H7 (cell line): Measurements from ENCODE around the gene DRC7. TPM values are rescaled to one million over a fixed set of nuclear protein-coding genes. Genes with fewer than 3 reads are reported as not detected.
"Not testable (repeated sequence)": the region's sequence is repeated elsewhere in the genome, so short reads cannot be mapped to it uniquely, and the experiment has no call there.

ENCODE experiments used
- DNase-seq: peaks from one replicate; pipeline ENCODE4 v3.0.0; 2012
- H3K27me3 ChIP-seq: 2 replicates; pipeline ENCODE4 v1.6.0; 2011; ENCODE audit warnings: mild to moderate bottlenecking, low read length; ENCODE audit not compliant: control insufficient read depth, insufficient read depth
- H3K36me3 ChIP-seq: replicated peaks from 2 replicates; pipeline ENCODE4 v1.5.1; 2011; ENCODE audit warnings: low read length; ENCODE audit not compliant: control insufficient read depth, insufficient read depth
- H3K4me3 ChIP-seq: 2 replicates; pipeline ENCODE4 v1.5.1; 2011; ENCODE audit warnings: low read depth, mild to moderate bottlenecking, control low read depth, low read length, moderate library complexity; ENCODE audit not compliant: insufficient read depth
- total RNA-seq: library from RNA; depleted of rRNA; stranded (reverse); fragments of >200 nt; shearing (Covaris generic); gene quantifications from 2 replicates; pipeline ENCODE4 v1.2.3, GENCODE V29; 2014

Gene DRC7
- total RNA-seq, 1 experiment from 2014 or later: 0.03 TPM

DNA sequence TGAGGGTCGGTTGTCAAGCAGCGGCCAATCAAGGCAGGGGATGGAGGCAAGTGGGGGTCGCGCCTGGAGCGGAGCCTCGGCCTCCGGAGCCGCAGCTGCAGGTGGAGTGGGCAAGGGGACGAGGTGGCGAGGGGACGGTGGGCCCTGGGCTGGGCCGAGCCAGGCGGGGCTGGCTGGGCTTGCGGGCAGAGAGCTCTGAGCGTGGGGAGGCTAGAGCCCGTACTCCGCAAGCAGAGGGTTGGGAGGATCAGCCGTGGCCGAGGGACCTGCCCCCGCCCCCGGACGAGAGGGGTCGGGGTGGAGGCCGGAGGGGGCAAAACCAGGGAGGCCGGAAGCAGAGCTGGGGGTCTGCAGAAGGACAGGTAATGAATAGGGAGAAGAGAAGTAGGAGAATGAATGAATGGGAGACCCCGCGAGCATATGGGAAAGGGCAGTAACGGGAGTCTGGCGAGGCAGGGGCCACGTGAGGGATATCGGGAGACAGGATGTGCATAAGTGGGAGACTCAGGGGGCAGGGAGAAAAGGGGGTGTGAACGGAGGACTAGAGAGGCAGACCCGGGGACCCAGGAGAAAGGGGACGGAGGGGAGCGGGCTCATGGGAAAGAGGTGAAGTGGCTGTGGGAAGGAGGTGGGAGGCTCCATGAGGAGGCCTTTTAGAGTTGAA is 41.3 kb downstream of the DRC7 start, which contains the start of gene KATNB1:
Gene KATNB1, plus strand, starts transcription at position 16 of the 664 bp plus-strand sequence. CDS start 1,474 bp downstream, outside the sequence.
- Histone ChIP-seq H3K27me3 (no peaks in the 10 kb centered on the region), H3K36me3 (no peaks in the 10 kb centered on the region; the same call in 1 of the 2 replicates), H3K4me3 (peak within 1 kb of the TSS; percentile 73)
- DNase-seq: no peak

DNA sequence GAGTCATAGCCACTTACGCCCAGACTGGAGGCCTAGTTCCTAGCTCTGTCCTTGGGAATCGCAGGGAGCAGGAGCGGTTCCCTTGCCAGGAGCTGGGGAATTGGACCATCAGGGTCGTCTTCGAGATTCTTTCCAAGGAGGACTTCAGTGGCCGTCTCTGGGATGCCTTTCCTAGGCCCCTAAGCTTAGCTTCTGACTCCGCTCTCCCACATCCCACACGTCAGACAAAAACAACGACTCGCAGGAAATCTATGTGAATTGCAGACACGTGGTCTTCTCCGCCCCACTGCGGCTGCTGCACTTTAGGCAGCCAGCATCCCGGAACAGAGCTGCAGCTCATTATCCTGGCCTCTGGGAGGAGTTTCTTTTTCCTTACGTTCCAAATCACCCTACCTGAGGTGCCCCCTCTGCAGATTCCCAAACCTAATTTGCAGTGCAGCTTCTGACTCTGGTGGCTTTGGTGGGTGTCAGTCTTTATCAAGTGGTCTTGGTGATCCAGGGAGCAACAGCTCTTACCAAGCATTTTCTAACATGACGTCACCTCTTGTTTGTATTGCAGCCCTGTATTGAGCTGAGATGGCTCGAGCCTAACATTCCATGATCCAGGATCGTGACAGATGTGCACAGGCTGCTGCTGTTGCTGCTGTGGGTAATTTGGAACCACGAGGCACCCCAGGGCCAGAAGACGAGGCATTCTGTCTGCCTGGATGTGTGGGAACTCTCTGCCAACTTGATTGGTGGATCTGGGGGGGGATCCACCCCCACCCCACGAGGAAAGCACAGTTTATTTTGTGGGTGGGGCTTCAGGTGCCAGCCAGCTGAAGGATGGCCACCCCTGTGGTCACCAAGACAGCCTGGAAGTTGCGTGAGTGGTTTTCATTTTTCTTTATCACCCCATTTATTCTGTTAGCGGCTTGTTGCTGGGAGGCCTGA is 42.1 kb downstream of the DRC7 start:
- DNase-seq: peak; percentile 82
- no peaks in the 10 kb centered on the region; the same call in 1 of the 2 replicates for H3K36me3 ChIP-seq
- H3K27me3 ChIP-seq: no peaks in the 10 kb centered on the region
- peak overlapping the region; percentile 73 for H3K4me3 ChIP-seq

GRCh38 chr16:57738844-57739243 is 44.2 kb downstream of the DRC7 start:
- Histone ChIP-seq H3K27me3 (no peaks in the 10 kb centered on the region), H3K4me3 (no peak overlapping the region), H3K36me3 (no peaks in the 10 kb centered on the region; the same call in 1 of the 2 replicates)
- no peak for DNase-seq

DNA sequence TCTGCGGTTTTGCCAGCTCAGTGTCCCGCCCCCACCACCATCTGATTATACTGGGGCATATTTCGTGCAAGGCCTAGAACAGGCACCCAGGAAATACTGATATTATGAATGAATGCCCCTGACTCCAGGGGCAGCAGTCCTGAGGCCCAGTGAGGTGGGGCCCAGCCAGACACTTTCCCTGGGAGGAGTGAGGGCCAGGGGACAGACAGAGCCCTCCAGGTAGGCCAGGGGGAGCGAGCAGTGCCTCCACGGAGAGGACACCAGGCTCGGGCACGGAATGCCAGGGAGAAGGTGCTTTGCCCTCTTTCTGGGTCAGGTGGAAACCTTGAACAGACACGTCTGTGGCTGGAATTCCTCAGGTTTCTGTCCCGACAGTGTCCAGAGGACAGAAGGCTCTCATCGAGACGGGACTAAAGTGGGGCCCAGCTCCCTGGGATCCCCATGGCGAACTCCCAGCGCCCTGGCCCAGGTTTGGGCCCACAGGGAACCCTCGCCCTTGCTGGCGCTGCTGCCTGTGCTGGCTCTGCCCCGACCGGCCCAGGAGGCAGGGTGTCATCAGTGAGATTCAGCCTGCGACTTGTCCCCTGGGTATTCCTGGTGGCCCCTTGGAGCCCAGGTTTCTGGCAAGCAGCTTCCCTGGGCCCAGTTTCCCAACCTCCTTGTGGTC is 45.3 kb downstream of the DRC7 start:
- no peaks in the 10 kb centered on the region; the same call in none of the 2 replicates for H3K36me3 ChIP-seq
- peak; percentile 56 for DNase-seq

DNA sequence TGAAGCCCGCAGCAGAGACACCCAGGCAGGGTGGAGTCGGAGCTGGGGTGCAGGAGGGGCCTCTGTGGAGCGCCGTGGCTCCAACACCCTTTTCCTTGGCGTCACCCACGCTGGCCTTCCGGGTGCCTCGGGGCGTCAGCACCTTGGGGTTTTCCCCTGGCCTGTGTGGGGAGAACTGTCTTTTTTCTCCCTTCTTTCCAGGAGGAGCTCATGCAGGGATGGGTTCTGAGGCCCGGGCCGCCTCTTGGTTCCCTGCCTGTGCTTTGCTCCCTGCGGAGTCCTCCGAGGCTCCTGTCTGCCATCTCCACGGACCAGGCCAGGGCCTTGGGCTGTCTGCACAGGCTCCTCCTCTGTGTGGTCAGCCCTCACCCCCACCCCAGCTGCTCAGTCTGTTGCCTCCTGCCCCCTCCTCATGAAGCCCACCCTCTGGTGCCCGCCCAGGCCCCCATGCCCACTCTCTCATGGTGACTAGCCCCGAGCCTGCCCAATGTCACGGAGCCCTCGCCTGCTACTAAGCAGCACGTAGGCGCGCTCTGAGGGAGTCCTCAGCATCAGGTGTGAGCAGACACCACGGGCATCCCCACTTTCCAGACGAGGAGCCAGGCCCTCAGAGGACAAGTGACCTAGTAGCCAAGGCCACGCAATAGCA is 45.9 kb downstream of the DRC7 start:
- no peaks in the 10 kb centered on the region for H3K27me3 ChIP-seq
- DNase-seq: peak; percentile 43
- H3K36me3 ChIP-seq: no peaks in the 10 kb centered on the region; the same call in none of the 2 replicates
- no peak overlapping the region for H3K4me3 ChIP-seq

More for the DNA sequence above, 45.3 kb downstream of the DRC7 start:
- Histone ChIP-seq H3K4me3 (no peak overlapping the region), H3K27me3 (no peaks in the 10 kb centered on the region)

DNA sequence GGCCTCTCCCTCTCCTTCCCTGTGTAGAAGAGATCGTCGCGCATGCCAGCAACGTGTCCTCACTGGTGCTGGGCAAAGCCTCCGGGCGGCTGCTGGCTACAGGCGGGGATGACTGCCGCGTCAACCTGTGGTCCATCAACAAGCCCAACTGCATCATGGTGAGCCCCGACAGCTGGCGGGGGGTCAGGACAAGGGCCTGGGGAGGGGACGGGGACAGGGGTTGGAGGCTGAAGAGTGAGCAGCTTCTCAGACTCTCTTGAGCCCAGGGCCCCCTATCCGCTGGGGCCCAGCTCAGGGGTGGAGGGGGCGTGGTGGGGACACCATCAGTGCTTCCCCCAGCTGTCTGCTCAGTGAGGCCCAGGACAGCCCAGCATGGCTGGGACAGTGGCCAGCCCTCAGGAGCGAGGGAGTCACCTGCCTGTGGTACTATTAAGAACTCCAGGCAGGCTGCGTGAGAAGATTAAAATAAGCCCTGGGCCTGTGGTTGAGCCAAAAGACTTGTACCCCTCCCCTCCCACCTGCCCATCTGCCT is 47.1 kb downstream of the DRC7 start:
- Histone ChIP-seq H3K36me3 (no peaks in the 10 kb centered on the region; the same call in none of the 2 replicates), H3K4me3 (no peak overlapping the region), H3K27me3 (no peaks in the 10 kb centered on the region)
- no peak for DNase-seq

DNA sequence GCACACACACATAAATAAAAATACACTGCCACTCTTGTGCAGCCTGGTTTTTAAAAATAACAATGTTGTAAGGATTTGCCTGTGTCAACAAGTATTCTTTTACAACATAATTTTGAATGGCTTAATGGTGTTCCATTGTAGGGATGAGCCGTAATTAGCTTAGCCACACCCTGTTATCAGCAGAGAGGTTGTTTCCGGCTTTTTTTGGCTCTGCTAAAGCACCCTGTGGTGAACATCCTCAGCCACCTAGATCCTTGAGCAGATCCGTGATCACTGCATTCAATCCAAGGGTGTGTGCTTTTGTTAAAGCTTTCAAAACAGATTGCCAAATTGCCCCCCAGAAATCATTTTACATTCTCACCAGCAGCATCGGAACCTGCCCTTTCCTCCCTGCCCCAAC is 47.9 kb downstream of the DRC7 start:
- no peak overlapping the region for H3K4me3 ChIP-seq
- no peak for DNase-seq
- H3K27me3 ChIP-seq: no peaks in the 10 kb centered on the region
- no peaks in the 10 kb centered on the region; the same call in none of the 2 replicates for H3K36me3 ChIP-seq

- no peaks in the 10 kb centered on the region for H3K27me3 ChIP-seq
- no peak overlapping the region for H3K4me3 ChIP-seq
- H3K36me3 ChIP-seq: no peaks in the 10 kb centered on the region; the same call in none of the 2 replicates
- DNase-seq: no peak
These were observed 48.9 kb downstream of the DRC7 start for GRCh38 chr16:57743458-57743857.

DNA sequence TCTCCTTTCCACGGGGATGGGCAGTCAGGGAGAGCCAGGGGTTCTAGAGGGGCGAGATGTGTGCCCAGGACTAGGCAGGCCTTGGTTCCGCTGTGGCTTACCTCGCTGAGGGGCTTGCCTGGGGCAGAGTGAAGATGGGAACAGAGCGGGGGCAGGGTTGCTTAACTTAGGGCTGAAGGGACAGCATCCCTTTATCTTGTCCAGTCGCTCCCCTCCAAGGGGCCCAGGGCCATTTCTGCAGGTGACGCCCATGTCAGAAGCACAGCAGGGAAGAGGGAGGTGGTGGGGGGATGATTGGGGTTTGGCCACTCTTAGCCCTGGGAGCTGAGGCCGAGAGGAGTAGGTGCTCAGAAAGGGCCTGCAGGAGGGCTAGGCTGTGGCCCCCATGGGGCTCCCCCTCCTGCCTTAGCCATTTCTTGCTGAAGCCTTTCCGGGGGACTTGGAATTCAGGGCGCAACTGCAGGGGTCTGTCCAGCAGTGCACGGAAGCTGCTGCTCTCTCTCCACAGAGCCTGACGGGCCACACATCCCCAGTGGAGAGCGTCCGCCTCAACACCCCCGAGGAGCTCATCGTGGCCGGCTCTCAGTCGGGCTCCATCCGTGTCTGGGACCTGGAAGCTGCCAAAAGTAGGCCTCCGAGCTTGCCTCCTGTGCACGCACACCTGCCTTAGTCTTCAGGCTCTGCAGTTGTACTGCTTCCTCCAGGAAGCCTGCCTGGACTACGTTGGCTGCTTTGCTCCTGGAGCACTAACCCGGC is 49.5 kb downstream of the DRC7 start:
- Histone ChIP-seq H3K36me3 (no peaks in the 10 kb centered on the region; the same call in none of the 2 replicates), H3K27me3 (no peaks in the 10 kb centered on the region), H3K4me3 (no peak overlapping the region)
- no peak for DNase-seq

GRCh38 chr16:57744642-57744903 is 50.0 kb downstream of the DRC7 start:
- Histone ChIP-seq H3K36me3 (peaks cover 2% of the 10 kb centered on the region), H3K27me3 (no peaks in the 10 kb centered on the region), H3K4me3 (no peak overlapping the region)
- DNase-seq: no peak

- DNase-seq: no peak
- Histone ChIP-seq H3K27me3 (no peaks in the 10 kb centered on the region), H3K36me3 (peaks cover 2% of the 10 kb centered on the region), H3K4me3 (no peak overlapping the region)
These were observed 51.2 kb downstream of the DRC7 start for GRCh38 chr16:57745768-57746167.

DNA sequence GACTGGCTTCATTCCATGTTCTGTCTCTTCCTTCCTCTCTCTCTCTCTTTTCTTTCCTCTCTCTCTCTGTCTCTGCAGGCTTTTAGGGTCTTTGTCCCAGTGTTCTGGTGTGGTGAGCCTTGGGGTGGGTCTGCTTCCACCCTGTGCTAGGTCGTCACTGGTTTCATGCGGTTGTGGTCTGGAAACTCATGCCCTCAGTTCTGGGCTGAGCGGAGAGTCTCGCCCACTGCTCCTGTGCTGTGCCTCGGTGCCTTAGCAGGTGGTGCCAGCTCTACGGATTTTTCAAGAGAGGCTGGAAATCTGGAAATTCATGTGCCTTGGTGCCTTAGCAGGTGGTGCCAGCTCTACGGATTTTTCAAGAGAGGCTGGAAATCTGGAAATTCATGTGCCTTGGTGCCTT is 51.7 kb downstream of the DRC7 start:
- not testable (repeated sequence) for DNase-seq, H3K36me3 ChIP-seq, H3K4me3 ChIP-seq, H3K27me3 ChIP-seq

DNA sequence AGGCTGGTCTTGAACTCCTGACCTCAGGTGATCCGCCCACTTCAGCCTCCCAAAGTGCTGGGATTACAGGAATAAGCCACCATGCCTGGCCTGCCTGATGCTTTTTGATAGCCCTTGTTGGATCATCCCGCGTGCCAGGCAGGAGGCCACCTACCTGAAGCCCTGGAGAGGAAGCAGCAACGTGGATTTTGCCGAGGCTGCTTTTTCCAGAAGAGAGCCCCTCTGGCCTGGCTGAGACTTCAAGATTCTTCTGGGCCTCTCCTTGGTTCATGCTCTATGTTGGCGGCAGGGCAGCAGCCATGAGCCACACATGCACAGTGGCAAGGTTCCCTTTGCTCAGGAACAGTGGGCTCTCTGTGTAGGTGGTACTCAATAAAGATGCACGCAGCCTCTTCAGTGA is 52.5 kb downstream of the DRC7 start:
- Histone ChIP-seq H3K4me3 (no peak overlapping the region), H3K27me3 (no peaks in the 10 kb centered on the region), H3K36me3 (peaks cover 2% of the 10 kb centered on the region)
- no peak for DNase-seq
